K562 (cell line): ENCODE data around the gene NOP10. TPM values are rescaled to one million over a fixed set of nuclear protein-coding genes. Genes with fewer than 3 reads are reported as not detected.

Experiments used
- ATAC-seq: fragments of 200-7000 bp; cut with Tn5 transposase; 3 replicates; pipeline ENCODE4 v1.9.1; 2020; ENCODE audit warnings: moderate library complexity
- BruUV-seq: library from RNA; stranded (reverse); fragments of 400-500 nt; replicated peaks from 2 replicates; lab custom pipeline; 2021; lab: Mats Ljungman, UMichigan
- CTCF ChIA-PET: fragments of 300-600 bp; formaldehyde crosslinking; extraction: SDS; loops from one replicate; lab custom pipeline; 2021; ENCODE audit warnings: low intra/inter-chr PET ratio; lab: Yijun Ruan, JAX
- POLR2A ChIA-PET: fragments of 300-600, 350-650 bp; sonication (Branson Sonifier 250); formaldehyde crosslinking; extraction: SDS; loops from one replicate; lab custom pipeline; 2021; ENCODE audit warnings: antibody characterized with exemption, inconsistent platforms; lab: Yijun Ruan, JAX
- DNase-seq, 4 experiments: peaks; one replicate each; pipeline versions ENCODE4 v3.0.0 to v3.0.0-alpha.2; 2011 to 2018; ENCODE audit warnings: low spot score in 3 of 4, mixed read lengths in 3 of 4; ENCODE audit errors: extremely low read depth in 1 of 4
- FAIRE-seq: peaks from 2 replicates; lab custom pipeline; 2011; peaks lifted over from hg19 to GRCh38; lab: Jason Lieb, UNC
- H2AFZ ChIP-seq: 2 replicates; pipeline ENCODE4 v1.6.0; 2011; ENCODE audit warnings: low read depth, low read length, control low read depth, inconsistent platforms
- H3K27ac ChIP-seq: fragments of 200-600 bp; 3 replicates; pipeline ENCODE4 v1.8.0; 2011; ENCODE audit warnings: low read depth, mild to moderate bottlenecking, control low read depth, inconsistent platforms, low read length, moderate library complexity, mixed read lengths; ENCODE audit errors: extremely low read depth
- H3K27me3 ChIP-seq, 2 experiments: fragments of 300-600 bp in 1 of 2; 2 replicates in 1 of 2; 3 replicates in 1 of 2; pipeline versions ENCODE4 v1.6.0 to v1.8.0; 2011; ENCODE audit warnings: inconsistent platforms in 2 of 2, low read length in 2 of 2, mild to moderate bottlenecking in 1 of 2, mixed read lengths in 1 of 2, moderate library complexity in 1 of 2; ENCODE audit not compliant: control insufficient read depth in 2 of 2, insufficient read depth in 2 of 2
- H3K36me3 ChIP-seq: fragments of 300-600 bp; 3 replicates; pipeline ENCODE4 v1.8.0; 2011; ENCODE audit warnings: mild to moderate bottlenecking, low read length, inconsistent platforms; ENCODE audit not compliant: control insufficient read depth, insufficient read depth
- H3K4me1 ChIP-seq, 2 experiments: fragments of 200-600 bp in 1 of 2; replicated peaks in 1 of 2; 2 replicates in 1 of 2; 3 replicates in 1 of 2; pipeline versions ENCODE4 v1.5.1 to v1.8.0; 2011; ENCODE audit warnings: inconsistent platforms in 2 of 2, low read length in 2 of 2, mild to moderate bottlenecking in 1 of 2, mixed read lengths in 1 of 2, moderate library complexity in 1 of 2; ENCODE audit not compliant: control insufficient read depth in 2 of 2, insufficient read depth in 2 of 2
- H3K4me2 ChIP-seq: 2 replicates; pipeline ENCODE4 v1.6.1; 2011; ENCODE audit warnings: low read length, control low read depth, inconsistent platforms, mixed read lengths; ENCODE audit not compliant: insufficient read depth
- H3K4me3 ChIP-seq: fragments of 200-600 bp; sonication (generic), shearing (Covaris generic); 2 replicates; pipeline ENCODE4 v1.5.1; 2016; ENCODE audit warnings: control low read depth, inconsistent platforms
- H3K79me2 ChIP-seq: fragments of 200-600 bp; 3 replicates; pipeline ENCODE4 v1.8.0; 2011; ENCODE audit warnings: low read length, inconsistent platforms; ENCODE audit not compliant: control insufficient read depth, insufficient read depth
- H3K9ac ChIP-seq, 2 experiments: 2 replicates each; pipeline versions ENCODE4 v1.6.0 to v1.6.1; 2011; ENCODE audit warnings: low read depth in 2 of 2, low read length in 2 of 2, control low read depth in 1 of 2, inconsistent platforms in 1 of 2, mild to moderate bottlenecking in 1 of 2, mixed read lengths in 1 of 2; ENCODE audit not compliant: insufficient read depth in 1 of 2
- H3K9me1 ChIP-seq: one replicate; pipeline ENCODE4 v1.6.0; 2011; ENCODE audit warnings: inconsistent platforms, mild to moderate bottlenecking, low read length, moderate library complexity; ENCODE audit not compliant: control insufficient read depth, insufficient read depth
- H3K9me3 ChIP-seq: replicated peaks from 2 replicates; pipeline ENCODE4 v1.5.1; 2011; ENCODE audit warnings: low read depth, low read length, inconsistent platforms; ENCODE audit not compliant: control insufficient read depth, insufficient read depth
- H4K20me1 ChIP-seq: replicated peaks from 2 replicates; pipeline ENCODE4 v1.6.1; 2011; ENCODE audit warnings: low read length, inconsistent platforms, mixed read lengths; ENCODE audit not compliant: control insufficient read depth, insufficient read depth
- ARID2 ChIP-seq: fragments of 450-650 bp; IDR thresholded peaks from 2 replicates; pipeline ENCODE4 v1.6.1; 2017; ENCODE audit warnings: antibody characterized with exemption, mild to moderate bottlenecking
- CBFA2T3 ChIP-seq: fragments of 450-650 bp; IDR thresholded peaks from 2 replicates; pipeline ENCODE4 v1.6.1; 2017
- EHMT2 ChIP-seq: fragments of 450-650 bp; IDR thresholded peaks from 2 replicates; pipeline ENCODE4 v1.6.1; 2018; ENCODE audit warnings: antibody characterized with exemption
- FOXJ2 ChIP-seq: fragments of 200-800 bp; sonication (Bioruptor generic); IDR thresholded peaks from 2 replicates; pipeline ENCODE4 v1.6.1; 2016; ENCODE audit warnings: missing genetic modification characterization, missing compliant biosample characterization
- FOXJ3 ChIP-seq: sonication (generic); formaldehyde crosslinking; IDR thresholded peaks from 2 replicates; pipeline ENCODE4 v1.4.0; 2020; ENCODE audit warnings: mild to moderate bottlenecking, missing genetic modification reagents
- KDM1A ChIP-seq, 2 experiments: fragments of 450-650 bp; IDR thresholded peaks; 2 replicates each; pipeline ENCODE4 v1.6.1; 2016; ENCODE audit warnings: mild to moderate bottlenecking in 2 of 2
- PTRF ChIP-seq: fragments of 450-650 bp; IDR thresholded peaks from 2 replicates; pipeline ENCODE4 v1.6.1; 2016; ENCODE audit warnings: mild to moderate bottlenecking, missing genetic modification characterization, missing compliant biosample characterization
- RCOR1 ChIP-seq, 2 experiments: IDR thresholded peaks; 2 replicates each; pipeline ENCODE4 v1.6.1; 2012; ENCODE audit warnings: low read depth in 2 of 2, low read length in 2 of 2, borderline replicate concordance in 1 of 2, improper control_type of control experiment in 1 of 2
- SLC30A9 ChIP-seq: fragments of 250-450 bp; sonication (Bioruptor Pico); IDR thresholded peaks from 2 replicates; pipeline ENCODE4 v1.8.0; 2022; ENCODE audit warnings: mild to moderate bottlenecking, moderate library complexity
- SREBF2 ChIP-seq: sonication (generic); formaldehyde crosslinking; IDR thresholded peaks from 2 replicates; pipeline ENCODE4 v1.4.0; 2020; ENCODE audit warnings: mild to moderate bottlenecking, missing genetic modification reagents
- TEAD4 ChIP-seq, 2 experiments: sonication (generic) in 1 of 2; formaldehyde crosslinking in 1 of 2; IDR thresholded peaks; 2 replicates each; pipeline versions ENCODE4 v1.6.1 to v1.8.0; 2012 to 2022; ENCODE audit warnings: borderline replicate concordance in 1 of 2, inconsistent platforms in 1 of 2, low read length in 1 of 2, mild to moderate bottlenecking in 1 of 2, missing genetic modification reagents in 1 of 2
- U2AF2 ChIP-seq: fragments of 200-400 bp; formaldehyde crosslinking; optimal IDR thresholded peaks from 2 replicates; pipeline ENCODE3; 2017; ENCODE audit warnings: low read depth, mild to moderate bottlenecking, low read length
- YBX1 ChIP-seq: fragments of 450-650 bp; IDR thresholded peaks from 2 replicates; pipeline ENCODE4 v1.7.1; 2016; ENCODE audit warnings: mild to moderate bottlenecking
- ZBTB1 ChIP-seq: sonication (generic); formaldehyde crosslinking; IDR thresholded peaks from 2 replicates; pipeline ENCODE4 v1.8.1; 2023; ENCODE audit warnings: missing genetic modification reagents, low read depth, mild to moderate bottlenecking, borderline replicate concordance
- WGBS: fragments of 100-300 bp; shearing (Covaris generic); methylation state at CpG from one replicate; pipeline ENCODE4 v1.1.6; 2016; ENCODE audit warnings: low coverage, mixed read lengths; ENCODE audit not compliant: insufficient coverage; ENCODE audit errors: missing lambda C conversion rate; 5-methylcytosine and 5-hydroxymethylcytosine counted together
- in situ Hi-C: fragments of 300-500 bp; cut with MboI; formaldehyde crosslinking; loops from 4 replicates; pipeline ENCODE4 v1.15.0; 2018; ENCODE audit warnings: inconsistent platforms, mixed read lengths
- intact Hi-C: fragments of 100-400 bp; cut with micrococcal nuclease; formaldehyde crosslinking; loops from 2 replicates; pipeline ENCODE4 v1.14.2; 2022
- polyA plus RNA-seq, 8 experiments: library from polyadenylated mRNA; depleted of rRNA in 4 of 8; stranded (reverse) in 5 of 8; unstranded in 3 of 8; fragments of >200 nt; fragmentation: Nextera tagmentation in 2 of 8; fragmentation: Illumina TruSeq in 1 of 8; extraction: Ambion mirVana in 2 of 8; extraction: Trizol in 1 of 8; gene quantifications; 2 replicates each; pipeline versions ENCODE4 v1.2.1 to v1.2.3, GENCODE V29; 2011 to 2014; ENCODE audit warnings: inconsistent platforms in 1 of 8, missing spikeins in 1 of 8
- total RNA-seq, 7 experiments: library from RNA; depleted of rRNA in 6 of 7; stranded (reverse); fragments of >200 nt in 6 of 7; fragmentation: Illumina TruSeq in 2 of 7; extraction: Trizol in 2 of 7; gene quantifications; 2 replicates each; pipeline versions ENCODE4 v1.2.1 to v1.2.3, GENCODE V29; 2011 to 2021; ENCODE audit warnings: low replicate concordance in 1 of 7
- TF ChIP-seq, protein P1 (sequence below): fragments of 450-650 bp; IDR thresholded peaks from 2 replicates; pipeline ENCODE4 v1.6.1; 2016; ENCODE audit warnings: low read depth, mild to moderate bottlenecking, moderate library complexity
- TF ChIP-seq, protein P2 (sequence below): sonication (generic); formaldehyde crosslinking; IDR thresholded peaks from 2 replicates; pipeline ENCODE4 v1.8.0; 2022; ENCODE audit warnings: mild to moderate bottlenecking, missing genetic modification reagents, borderline replicate concordance
- TF ChIP-seq, protein P3 (sequence below): fragments of 450-650 bp; formaldehyde crosslinking; IDR thresholded peaks from 2 replicates; pipeline ENCODE4 v1.4.0; 2022; ENCODE audit warnings: missing genetic modification characterization
- TF ChIP-seq, protein P4 (sequence below): sonication (generic); IDR thresholded peaks from 2 replicates; pipeline ENCODE4 v1.6.1; 2016

The NOP10 gene
- total and polyA plus RNA-seq, 9 of the 15 experiments (the other 6 are each of a cell fraction or from before 2014, with no cell fraction given), result 250 to 1,663 (median 449) TPM

DNA sequence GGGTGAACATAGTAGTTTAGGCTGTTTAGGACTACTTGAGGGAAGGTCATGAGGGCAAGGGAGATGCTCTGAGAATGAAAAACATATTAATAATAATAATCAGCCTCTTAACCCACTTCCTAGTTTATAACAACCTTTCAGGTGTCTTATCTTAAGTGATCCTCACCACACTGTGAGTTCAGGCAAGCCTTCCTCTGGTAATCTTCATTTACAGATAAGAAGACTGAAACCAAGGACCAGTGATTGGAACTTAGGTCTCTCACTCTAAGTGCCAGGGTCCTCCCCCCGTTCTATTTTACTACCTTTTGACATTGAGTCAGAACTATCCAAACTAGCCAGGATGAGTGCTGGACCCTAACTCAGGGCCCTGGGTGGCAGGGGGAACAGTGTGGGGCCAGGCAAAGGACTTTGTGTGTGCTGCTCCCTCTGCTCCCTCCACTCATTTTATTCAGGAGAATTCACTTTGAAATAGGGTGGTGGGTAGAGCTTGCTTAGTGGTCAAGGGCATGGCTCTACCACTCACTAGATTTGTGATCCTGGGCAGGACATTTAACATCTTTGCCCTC is 5.9 kb upstream of the NOP10 start:
- Histone ChIP-seq H3K9me1 (no peaks in the 10 kb centered on the region), H3K27me3 (peaks cover 12 to 18% of the 10 kb centered on the region in 2 experiments), H3K9me3 (no peaks in the 10 kb centered on the region), H3K4me3 (no peak overlapping the region), H3K36me3 (no peaks in the 10 kb centered on the region), H2AFZ (no peak overlapping the region), H4K20me1 (no peaks in the 10 kb centered on the region), H3K9ac (no peak overlapping the region), H3K4me1 (no peaks in the 10 kb centered on the region; a peak in 1 of 5 replicates), H3K4me2 (no peak overlapping the region), H3K79me2 (no peaks in the 10 kb centered on the region), H3K27ac (no peak overlapping the region)
- 0% methylated on average over 1 of the region's 1 CpG for WGBS
- in situ Hi-C loops (no loop called here), intact Hi-C loops (no loop called here)
- no peak for ATAC-seq
- no peak for FAIRE-seq
- ChIA-PET POLR2A (interaction anchor here (1.0 kb wide), 1 partner anchor 11 kb away, joined by 3 read pairs; the partner anchor contains the start of gene SLC12A6), CTCF (no interaction called here)
- BruUV-seq, result no TSS peak
- DNase-seq, result no peak
- TF ChIP-seq SREBF2 (CRISPR knock-in tag) (no peak), TEAD4 (IDR thresholded peaks at IDR 0.05; ENCODE audit: low read length) (0 out of 2 replicates have a peak, but pooled peaks have one; percentile 19), TEAD4 (CRISPR knock-in tag; IDR thresholded peaks at IDR 0.05; ENCODE audit: borderline replicate concordance) (no peak), KDM1A (IDR thresholded peaks at IDR 0.05) (peak; percentile 30 to 60; a peak in 3 of 4 replicates), YBX1 (no peak), PTRF (no peak), CBFA2T3 (peak; percentile 48; the same call in 1 of the 2 replicates), FOXJ2 (tag) (no peak), RCOR1 (IDR thresholded peaks at IDR 0.05; ENCODE audit: borderline replicate concordance in 1 of 2, low read depth in 2 of 2, low read length in 2 of 2) (peak in 1 of 2 experiments; percentile 71; a peak in 2 of 4 replicates), SLC30A9 (no peak), ZBTB1 (no peak), ARID2 (no peak), U2AF2 (no peak), EHMT2 (no peak), FOXJ3 (CRISPR knock-in tag) (no peak)
- TF ChIP-seq, protein P1, sequence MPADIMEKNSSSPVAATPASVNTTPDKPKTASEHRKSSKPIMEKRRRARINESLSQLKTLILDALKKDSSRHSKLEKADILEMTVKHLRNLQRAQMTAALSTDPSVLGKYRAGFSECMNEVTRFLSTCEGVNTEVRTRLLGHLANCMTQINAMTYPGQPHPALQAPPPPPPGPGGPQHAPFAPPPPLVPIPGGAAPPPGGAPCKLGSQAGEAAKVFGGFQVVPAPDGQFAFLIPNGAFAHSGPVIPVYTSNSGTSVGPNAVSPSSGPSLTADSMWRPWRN, result peak; percentile 24; the same call in 1 of the 2 replicates
- TF ChIP-seq, protein P2, sequence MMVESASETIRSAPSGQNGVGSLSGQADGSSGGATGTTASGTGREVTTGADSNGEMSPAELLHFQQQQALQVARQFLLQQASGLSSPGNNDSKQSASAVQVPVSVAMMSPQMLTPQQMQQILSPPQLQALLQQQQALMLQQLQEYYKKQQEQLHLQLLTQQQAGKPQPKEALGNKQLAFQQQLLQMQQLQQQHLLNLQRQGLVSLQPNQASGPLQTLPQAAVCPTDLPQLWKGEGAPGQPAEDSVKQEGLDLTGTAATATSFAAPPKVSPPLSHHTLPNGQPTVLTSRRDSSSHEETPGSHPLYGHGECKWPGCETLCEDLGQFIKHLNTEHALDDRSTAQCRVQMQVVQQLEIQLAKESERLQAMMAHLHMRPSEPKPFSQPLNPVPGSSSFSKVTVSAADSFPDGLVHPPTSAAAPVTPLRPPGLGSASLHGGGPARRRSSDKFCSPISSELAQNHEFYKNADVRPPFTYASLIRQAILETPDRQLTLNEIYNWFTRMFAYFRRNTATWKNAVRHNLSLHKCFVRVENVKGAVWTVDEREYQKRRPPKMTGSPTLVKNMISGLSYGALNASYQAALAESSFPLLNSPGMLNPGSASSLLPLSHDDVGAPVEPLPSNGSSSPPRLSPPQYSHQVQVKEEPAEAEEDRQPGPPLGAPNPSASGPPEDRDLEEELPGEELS, result no peak
- TF ChIP-seq, protein P3, sequence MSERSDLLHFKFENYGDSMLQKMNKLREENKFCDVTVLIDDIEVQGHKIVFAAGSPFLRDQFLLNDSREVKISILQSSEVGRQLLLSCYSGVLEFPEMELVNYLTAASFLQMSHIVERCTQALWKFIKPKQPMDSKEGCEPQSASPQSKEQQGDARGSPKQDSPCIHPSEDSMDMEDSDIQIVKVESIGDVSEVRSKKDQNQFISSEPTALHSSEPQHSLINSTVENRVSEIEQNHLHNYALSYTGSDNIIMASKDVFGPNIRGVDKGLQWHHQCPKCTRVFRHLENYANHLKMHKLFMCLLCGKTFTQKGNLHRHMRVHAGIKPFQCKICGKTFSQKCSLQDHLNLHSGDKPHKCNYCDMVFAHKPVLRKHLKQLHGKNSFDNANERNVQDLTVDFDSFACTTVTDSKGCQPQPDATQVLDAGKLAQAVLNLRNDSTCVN (CRISPR knock-in tag), result no peak
- TF ChIP-seq, protein P4, sequence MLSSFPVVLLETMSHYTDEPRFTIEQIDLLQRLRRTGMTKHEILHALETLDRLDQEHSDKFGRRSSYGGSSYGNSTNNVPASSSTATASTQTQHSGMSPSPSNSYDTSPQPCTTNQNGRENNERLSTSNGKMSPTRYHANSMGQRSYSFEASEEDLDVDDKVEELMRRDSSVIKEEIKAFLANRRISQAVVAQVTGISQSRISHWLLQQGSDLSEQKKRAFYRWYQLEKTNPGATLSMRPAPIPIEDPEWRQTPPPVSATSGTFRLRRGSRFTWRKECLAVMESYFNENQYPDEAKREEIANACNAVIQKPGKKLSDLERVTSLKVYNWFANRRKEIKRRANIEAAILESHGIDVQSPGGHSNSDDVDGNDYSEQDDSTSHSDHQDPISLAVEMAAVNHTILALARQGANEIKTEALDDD, result peak; percentile 19; the same call in 1 of the 2 replicates
